IMR-90 (cell line): ENCODE data around the gene SRPK3. TPM values are rescaled to one million over a fixed set of nuclear protein-coding genes. Genes with fewer than 3 reads are reported as not detected.

Source experiments
- ATAC-seq: fragments of 200-7000 bp; cut with Tn5 transposase; 2 replicates; pipeline ENCODE4 v1.9.1; 2020; ENCODE audit warnings: low read depth, mild to moderate bottlenecking, moderate library complexity
- BruUV-seq: library from RNA; stranded (reverse); fragments of 400-500 nt; replicated peaks from 2 replicates; lab custom pipeline; 2021; lab: Mats Ljungman, UMichigan
- CTCF ChIA-PET: fragments of 300-600 bp; formaldehyde crosslinking; extraction: SDS; loops from one replicate; lab custom pipeline; 2021; ENCODE audit warnings: antibody characterized with exemption; lab: Yijun Ruan, JAX
- POLR2A ChIA-PET: fragments of 300-600 bp; sonication (Branson Sonifier 250); formaldehyde crosslinking; loops from one replicate; lab custom pipeline; 2022; ENCODE audit warnings: antibody characterized with exemption; ENCODE audit not compliant: unreplicated experiment; lab: Charles Lee
- DNase-seq: peaks from one replicate; pipeline ENCODE4 v3.0.0; 2013
- H2AFZ ChIP-seq: replicated peaks from 2 replicates; pipeline ENCODE3; 2013; ENCODE audit warnings: low read length, mild to moderate bottlenecking; ENCODE audit not compliant: poor library complexity
- H2AK5ac ChIP-seq: 2 replicates; pipeline ENCODE4 v1.6.1; 2013; ENCODE audit warnings: low read depth, low read length, inconsistent platforms
- H2AK9ac ChIP-seq: replicated peaks from 2 replicates; pipeline ENCODE3; 2013; ENCODE audit warnings: mild to moderate bottlenecking, low read depth, low read length, moderate library complexity; ENCODE audit not compliant: poor library complexity
- H2BK120ac ChIP-seq: 2 replicates; pipeline ENCODE4 v1.6.1; 2013; ENCODE audit warnings: low read depth, low read length, inconsistent platforms
- H2BK15ac ChIP-seq: 3 replicates; pipeline ENCODE4 v1.6.1; 2013; ENCODE audit warnings: low read depth, low read length, inconsistent platforms
- H2BK20ac ChIP-seq: 2 replicates; pipeline ENCODE4 v1.6.1; 2013; ENCODE audit warnings: low read depth, mild to moderate bottlenecking, inconsistent platforms, low read length, moderate library complexity
- H2BK5ac ChIP-seq: 2 replicates; pipeline ENCODE4 v1.6.1; 2013; ENCODE audit warnings: mild to moderate bottlenecking, low read depth, low read length, inconsistent platforms; ENCODE audit not compliant: poor library complexity, severe bottlenecking
- H3K14ac ChIP-seq: replicated peaks from 2 replicates; pipeline ENCODE4 v1.6.1; 2013; ENCODE audit warnings: low read depth, low read length, inconsistent platforms
- H3K18ac ChIP-seq: 2 replicates; pipeline ENCODE4 v1.6.1; 2013; ENCODE audit warnings: low read depth, low read length, control low read depth
- H3K23ac ChIP-seq: 2 replicates; pipeline ENCODE4 v1.6.1; 2013; ENCODE audit warnings: low read depth, low read length, inconsistent platforms
- H3K27ac ChIP-seq: 2 replicates; pipeline ENCODE4 v1.5.1; 2013; ENCODE audit warnings: mild to moderate bottlenecking, control low read depth, low read length; ENCODE audit not compliant: insufficient read depth
- H3K27me3 ChIP-seq: 2 replicates; pipeline ENCODE4 v1.6.1; 2013; ENCODE audit warnings: low read length; ENCODE audit not compliant: control insufficient read depth, insufficient read depth
- H3K36me3 ChIP-seq: 2 replicates; pipeline ENCODE4 v1.6.1; 2013; ENCODE audit warnings: low read length, mixed read lengths; ENCODE audit not compliant: control insufficient read depth, insufficient read depth
- H3K4ac ChIP-seq: 2 replicates; pipeline ENCODE4 v1.6.1; 2013; ENCODE audit warnings: low read depth, low read length, inconsistent platforms
- H3K4me1 ChIP-seq: 2 replicates; pipeline ENCODE4 v1.6.1; 2013; ENCODE audit warnings: low read length, mixed read lengths; ENCODE audit not compliant: control insufficient read depth, insufficient read depth
- H3K4me2 ChIP-seq: 2 replicates; pipeline ENCODE4 v1.6.1; 2013; ENCODE audit warnings: low read depth, mild to moderate bottlenecking, control low read depth, low read length, moderate library complexity
- H3K4me3 ChIP-seq: 2 replicates; pipeline ENCODE4 v1.5.1; 2013; ENCODE audit warnings: low read depth, mild to moderate bottlenecking, control low read depth, low read length, moderate library complexity; ENCODE audit not compliant: insufficient read depth
- H3K56ac ChIP-seq: 2 replicates; pipeline ENCODE4 v1.6.1; 2013; ENCODE audit warnings: low read length, inconsistent platforms; ENCODE audit not compliant: insufficient read depth; ENCODE audit errors: extremely low read depth
- H3K79me1 ChIP-seq, 2 experiments: 2 replicates each; pipeline ENCODE4 v1.6.1; 2013; ENCODE audit warnings: low read length in 2 of 2, inconsistent platforms in 1 of 2, low read depth in 1 of 2
- H3K9ac ChIP-seq: 2 replicates; pipeline ENCODE4 v1.6.1; 2013; ENCODE audit warnings: low read depth, low read length, control low read depth
- H3K9me1 ChIP-seq: 2 replicates; pipeline ENCODE4 v1.6.1; 2013; ENCODE audit warnings: low read length, inconsistent platforms; ENCODE audit not compliant: insufficient read depth
- H3K9me3 ChIP-seq: 2 replicates; pipeline ENCODE4 v1.6.1; 2013; ENCODE audit warnings: low read length; ENCODE audit not compliant: control insufficient read depth, insufficient read depth
- H4K20me1 ChIP-seq: 2 replicates; pipeline ENCODE4 v1.6.1; 2013; ENCODE audit warnings: low read length, inconsistent platforms; ENCODE audit not compliant: insufficient read depth
- H4K5ac ChIP-seq: 2 replicates; pipeline ENCODE4 v1.6.1; 2013; ENCODE audit warnings: mild to moderate bottlenecking, low read depth, low read length, control low read depth
- H4K8ac ChIP-seq, 2 experiments: 2 replicates each; pipeline ENCODE4 v1.6.1; 2013; ENCODE audit warnings: low read depth in 2 of 2, low read length in 2 of 2, control low read depth in 1 of 2, inconsistent platforms in 1 of 2
- H4K91ac ChIP-seq: 2 replicates; pipeline ENCODE4 v1.6.1; 2013; ENCODE audit warnings: low read depth, low read length, inconsistent platforms; ENCODE audit not compliant: insufficient read depth
- FOS ChIP-seq: fragments of 150-350 bp; IDR thresholded peaks from 2 replicates; pipeline ENCODE4 v1.6.1; 2016; ENCODE audit warnings: low read depth, low read length
- MAZ ChIP-seq: IDR thresholded peaks from 2 replicates; pipeline ENCODE4 v1.6.1; 2012; ENCODE audit warnings: low read depth, mild to moderate bottlenecking, low read length, improper control_type of control experiment, moderate library complexity, borderline replicate concordance
- POLR2A ChIP-seq: IDR thresholded peaks from 2 replicates; pipeline ENCODE4 v1.6.1; 2012; ENCODE audit warnings: mild to moderate bottlenecking, low read depth, low read length
- RAD21 ChIP-seq: IDR thresholded peaks from 2 replicates; pipeline ENCODE4 v1.6.1; 2012; ENCODE audit warnings: low read length, improper control_type of control experiment
- RCOR1 ChIP-seq: IDR thresholded peaks from 2 replicates; pipeline ENCODE4 v1.6.1; 2012; ENCODE audit warnings: mild to moderate bottlenecking, low read length, improper control_type of control experiment; ENCODE audit not compliant: insufficient replicate concordance
- RFX5 ChIP-seq: IDR thresholded peaks from 2 replicates; pipeline ENCODE4 v1.8.0; 2012; ENCODE audit warnings: low read depth, mild to moderate bottlenecking, low read length, moderate library complexity
- SMC3 ChIP-seq: fragments of 150-350 bp; IDR thresholded peaks from 2 replicates; pipeline ENCODE4 v1.6.1; 2016; ENCODE audit warnings: low read depth, mild to moderate bottlenecking, antibody characterized with exemption, low read length, moderate library complexity
- WGBS, 2 experiments: methylation state at CpG; one replicate each; pipeline versions ENCODE4 v1.1.5 to v1.1.7; 2013; ENCODE audit warnings: missing lambda C conversion rate in 2 of 2; ENCODE audit not compliant: insufficient read length in 1 of 2; ENCODE audit errors: extremely low coverage in 2 of 2; 5-methylcytosine and 5-hydroxymethylcytosine counted together
- dilution Hi-C: fragments of 300-500 bp; cut with HindIII; formaldehyde crosslinking; loops from one replicate; pipeline ENCODE4 v1.14.3; 2018; ENCODE audit warnings: low sequenced_read_pairs; ENCODE audit not compliant: unreplicated experiment
- in situ Hi-C: fragments of 300-500 bp; cut with MboI; formaldehyde crosslinking; loops from 3 replicates; pipeline ENCODE4 v1.14.3; 2019; ENCODE audit warnings: low sequenced_read_pairs, inconsistent platforms, mixed read lengths
- intact Hi-C: fragments of 100-400 bp; cut with micrococcal nuclease; formaldehyde crosslinking; loops from 2 replicates; pipeline ENCODE4 v1.10.0; 2022
- polyA plus RNA-seq, 3 experiments: library from polyadenylated mRNA; depleted of rRNA; stranded (reverse); fragments of >200 nt; gene quantifications; 2 replicates each; pipeline ENCODE4 v1.2.3, GENCODE V29; 2012; ENCODE audit warnings: low replicate concordance in 1 of 3
- total RNA-seq: library from RNA; depleted of rRNA; stranded (reverse); fragments of >200 nt; gene quantifications from 2 replicates; pipeline ENCODE4 v1.2.3, GENCODE V29; 2012
- TF ChIP-seq, protein P1 (sequence below): conservative IDR thresholded peaks from 2 replicates; pipeline ENCODE4 v1.5.1; 2012; ENCODE audit warnings: mild to moderate bottlenecking, low read depth, low read length, improper control_type of control experiment

The SRPK3 gene
- total and polyA plus RNA-seq, 2 of the 4 experiments (the other 2 are of a cell fraction), result 0.36 to 0.70 TPM

DNA sequence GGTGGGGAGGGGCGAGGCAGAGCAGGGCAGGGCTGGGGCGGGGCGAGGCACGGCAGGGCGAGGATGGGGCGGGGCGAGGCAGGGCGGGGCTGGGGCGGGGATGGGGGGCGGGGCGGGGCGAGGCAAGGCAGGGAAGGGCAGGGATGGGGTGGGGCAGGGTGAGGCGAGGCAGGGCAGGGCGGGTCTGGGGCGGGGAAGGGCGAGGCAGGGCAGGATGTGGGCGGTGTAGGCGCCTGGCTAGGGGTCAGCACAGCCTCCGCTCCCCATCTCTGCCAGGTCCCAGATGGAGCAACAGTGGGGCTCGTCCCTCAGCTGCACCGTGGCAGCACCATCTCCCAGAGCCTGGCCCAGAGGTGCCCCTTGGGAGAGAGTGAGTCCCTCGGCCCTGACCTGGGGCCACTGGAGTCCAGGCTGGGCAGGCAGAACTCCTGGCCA, 4.2 kb upstream of the SRPK3 start:
- H3K9ac ChIP-seq, result no peak overlapping the region
- H3K9me3 ChIP-seq, result no peaks in the 10 kb centered on the region; the same call in 1 of the 2 replicates
- dilution Hi-C loops (no loop called here), intact Hi-C loops (no loop called here), in situ Hi-C loops (no loop called here)
- WGBS, 2 experiments, result 93% methylated on average over 5 of the region's 22 CpGs; no CpG with 5 or more reads in 1 of the 2 experiments
- no peak overlapping the region for H2BK20ac ChIP-seq
- no peak overlapping the region for H2BK15ac ChIP-seq
- ChIA-PET CTCF (no interaction called here), POLR2A (no interaction called here)
- H3K4me1 ChIP-seq, result no peaks in the 10 kb centered on the region
- H2BK5ac ChIP-seq, result no peak overlapping the region
- H3K4me3 ChIP-seq, result no peak overlapping the region
- DNase-seq, result no peak
- no peak overlapping the region for H3K4ac ChIP-seq
- no peaks in the 10 kb centered on the region for H3K9me1 ChIP-seq
- H3K36me3 ChIP-seq, result peaks cover 4% of the 10 kb centered on the region; the same call in 1 of the 2 replicates
- H4K20me1 ChIP-seq, result no peaks in the 10 kb centered on the region
- H2AK9ac ChIP-seq, result no peak overlapping the region
- no peak overlapping the region for H3K27ac ChIP-seq
- no peak overlapping the region for H4K8ac ChIP-seq
- H3K79me1 ChIP-seq, result no peaks in the 10 kb centered on the region
- no peak overlapping the region for H3K18ac ChIP-seq
- H3K56ac ChIP-seq, result no peak overlapping the region
- H3K27me3 ChIP-seq, result no peaks in the 10 kb centered on the region
- no peak for TF ChIP-seq SMC3
- no peak for TF ChIP-seq RAD21
- TF ChIP-seq POLR2A, result no peak
- TF ChIP-seq MAZ, result no peak
- TF ChIP-seq, protein P1, sequence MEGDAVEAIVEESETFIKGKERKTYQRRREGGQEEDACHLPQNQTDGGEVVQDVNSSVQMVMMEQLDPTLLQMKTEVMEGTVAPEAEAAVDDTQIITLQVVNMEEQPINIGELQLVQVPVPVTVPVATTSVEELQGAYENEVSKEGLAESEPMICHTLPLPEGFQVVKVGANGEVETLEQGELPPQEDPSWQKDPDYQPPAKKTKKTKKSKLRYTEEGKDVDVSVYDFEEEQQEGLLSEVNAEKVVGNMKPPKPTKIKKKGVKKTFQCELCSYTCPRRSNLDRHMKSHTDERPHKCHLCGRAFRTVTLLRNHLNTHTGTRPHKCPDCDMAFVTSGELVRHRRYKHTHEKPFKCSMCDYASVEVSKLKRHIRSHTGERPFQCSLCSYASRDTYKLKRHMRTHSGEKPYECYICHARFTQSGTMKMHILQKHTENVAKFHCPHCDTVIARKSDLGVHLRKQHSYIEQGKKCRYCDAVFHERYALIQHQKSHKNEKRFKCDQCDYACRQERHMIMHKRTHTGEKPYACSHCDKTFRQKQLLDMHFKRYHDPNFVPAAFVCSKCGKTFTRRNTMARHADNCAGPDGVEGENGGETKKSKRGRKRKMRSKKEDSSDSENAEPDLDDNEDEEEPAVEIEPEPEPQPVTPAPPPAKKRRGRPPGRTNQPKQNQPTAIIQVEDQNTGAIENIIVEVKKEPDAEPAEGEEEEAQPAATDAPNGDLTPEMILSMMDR, result no peak
- TF ChIP-seq RFX5, result no peak
- no peak for TF ChIP-seq FOS
- no peak for TF ChIP-seq RCOR1
- H3K14ac ChIP-seq, result no peak overlapping the region
- H2BK120ac ChIP-seq, result no peak overlapping the region
- no peak overlapping the region for H2AK5ac ChIP-seq
- H3K23ac ChIP-seq, result no peak overlapping the region
- H4K5ac ChIP-seq, result no peak overlapping the region
- no peak overlapping the region for H2AFZ ChIP-seq
- BruUV-seq, result no TSS peak
- no peak overlapping the region for H3K4me2 ChIP-seq
- no peak for ATAC-seq
- H4K91ac ChIP-seq, result no peak overlapping the region
